GM10248 (cell line): ENCODE results near the gene SERINC2.

Experiments used
- CTCF ChIA-PET: fragments of 300-600 bp; sonication (Branson Sonifier 250); formaldehyde crosslinking; extraction: SDS; loops from one replicate; lab custom pipeline; 2021; ENCODE audit warnings: antibody characterized with exemption; lab: Yijun Ruan, JAX
- POLR2A ChIA-PET: fragments of 350-650 bp; sonication (Branson Sonifier 250); formaldehyde crosslinking; extraction: SDS; loops from one replicate; lab custom pipeline; 2020; ENCODE audit warnings: antibody characterized with exemption; lab: Yijun Ruan, JAX
- DNase-seq: peaks from one replicate; pipeline ENCODE4 v3.0.0; 2012; ENCODE audit errors: extremely low spot score
- TF ChIP-seq, protein P1 (sequence below): IDR thresholded peaks from 2 replicates; pipeline ENCODE4 v1.5.1; 2012; ENCODE audit warnings: mild to moderate bottlenecking, low read depth; ENCODE audit errors: extremely low read depth, missing control alignments, control extremely low read depth

Gene SERINC2

GRCh38 chr1:31390071-31390470, 22.9 kb upstream of the SERINC2 start:
- TF ChIP-seq, protein P1, sequence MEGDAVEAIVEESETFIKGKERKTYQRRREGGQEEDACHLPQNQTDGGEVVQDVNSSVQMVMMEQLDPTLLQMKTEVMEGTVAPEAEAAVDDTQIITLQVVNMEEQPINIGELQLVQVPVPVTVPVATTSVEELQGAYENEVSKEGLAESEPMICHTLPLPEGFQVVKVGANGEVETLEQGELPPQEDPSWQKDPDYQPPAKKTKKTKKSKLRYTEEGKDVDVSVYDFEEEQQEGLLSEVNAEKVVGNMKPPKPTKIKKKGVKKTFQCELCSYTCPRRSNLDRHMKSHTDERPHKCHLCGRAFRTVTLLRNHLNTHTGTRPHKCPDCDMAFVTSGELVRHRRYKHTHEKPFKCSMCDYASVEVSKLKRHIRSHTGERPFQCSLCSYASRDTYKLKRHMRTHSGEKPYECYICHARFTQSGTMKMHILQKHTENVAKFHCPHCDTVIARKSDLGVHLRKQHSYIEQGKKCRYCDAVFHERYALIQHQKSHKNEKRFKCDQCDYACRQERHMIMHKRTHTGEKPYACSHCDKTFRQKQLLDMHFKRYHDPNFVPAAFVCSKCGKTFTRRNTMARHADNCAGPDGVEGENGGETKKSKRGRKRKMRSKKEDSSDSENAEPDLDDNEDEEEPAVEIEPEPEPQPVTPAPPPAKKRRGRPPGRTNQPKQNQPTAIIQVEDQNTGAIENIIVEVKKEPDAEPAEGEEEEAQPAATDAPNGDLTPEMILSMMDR: no peak
- CTCF ChIA-PET: interaction anchor here (1.0 to 2.9 kb wide), 4 partner anchors 10 to 159 kb away, joined by 3 to 11 read pairs (median 4); no protein-coding TSS in a partner anchor
- POLR2A ChIA-PET: no interaction called here
- DNase-seq: no peak

DNA sequence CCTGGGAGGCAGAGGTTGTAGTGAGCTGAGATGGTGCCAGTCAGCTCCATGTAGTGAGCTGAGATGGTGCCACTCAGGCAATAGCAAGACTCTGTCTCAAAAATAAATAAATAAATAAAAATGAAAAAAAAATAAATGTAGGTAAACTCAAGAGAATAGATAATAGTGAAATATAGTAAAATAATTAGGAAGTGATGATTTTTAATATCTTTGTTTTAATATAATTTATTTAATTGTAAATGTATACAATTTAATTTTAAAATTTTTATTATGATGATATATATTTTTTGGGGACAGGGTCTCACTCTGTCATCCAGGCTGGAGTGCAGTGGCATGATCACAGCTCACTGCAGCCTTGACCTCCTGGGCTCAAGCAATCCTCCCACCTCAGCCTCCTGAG, 19.6 kb upstream of the SERINC2 start:
- no peak for DNase-seq
- ChIA-PET POLR2A (interaction anchor here (0.6 kb wide), 1 partner anchor 34 kb away, joined by 5 read pairs; no protein-coding TSS in a partner anchor), CTCF (interaction anchor here (1.2 to 5.5 kb wide), 10 partner anchors 9 to 229 kb away, joined by 3 to 95 read pairs (median 18); partner anchors contain the start of genes FABP3 and SERINC2)
- TF ChIP-seq, protein P1: no peak

- ChIA-PET CTCF (interaction anchor here (0.7 to 5.5 kb wide), 45 partner anchors 8 to 418 kb away, joined by 3 to 95 read pairs (median 4); partner anchors contain the start of genes FABP3 and SERINC2), POLR2A (no interaction called here)
- TF ChIP-seq, protein P1: peak; percentile 93
- peak; percentile 88 for DNase-seq
Observed at GRCh38 chr1:31394584-31395193, 18.3 kb upstream of the SERINC2 start.

DNA sequence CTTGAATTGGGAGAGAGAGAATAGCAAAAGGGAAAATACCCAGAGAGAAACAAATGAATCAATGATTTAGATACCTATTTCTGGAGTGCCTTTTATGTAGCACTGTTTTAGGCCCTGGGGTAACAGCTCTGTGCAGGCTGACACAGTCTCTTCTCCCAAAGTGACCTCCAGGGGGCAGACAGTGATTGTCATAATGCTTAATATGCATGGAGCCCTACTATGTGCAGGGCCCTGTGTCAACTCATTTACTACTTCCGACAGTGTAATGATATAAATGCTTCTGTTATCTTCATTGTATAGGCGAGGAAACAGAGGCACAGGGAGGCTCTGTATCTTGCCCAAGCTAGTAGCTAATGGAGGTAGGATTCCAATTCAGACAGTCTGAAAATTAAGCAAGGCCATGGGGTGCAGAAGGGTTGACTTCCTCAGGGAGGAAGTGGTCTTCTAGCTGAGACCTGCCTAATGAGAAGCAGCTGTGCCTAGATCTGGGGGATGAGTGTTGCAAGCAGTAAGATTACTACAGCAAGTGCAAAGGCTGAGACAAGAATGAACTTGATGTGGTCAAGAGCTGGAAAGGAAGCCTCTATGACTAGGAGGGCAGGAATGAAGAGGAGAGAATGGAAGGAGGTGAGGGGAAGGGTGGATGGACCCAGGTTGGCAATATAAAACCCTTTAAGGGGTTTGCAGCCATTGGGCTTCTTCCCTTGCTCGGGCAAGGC, 16.2 kb upstream of the SERINC2 start:
- CTCF ChIA-PET: interaction anchor here (0.6 to 5.5 kb wide), 8 partner anchors 9 to 393 kb away, joined by 3 to 95 read pairs (median 16); partner anchors contain the start of gene FABP3
- DNase-seq: no peak

GRCh38 chr1:31397360-31398095, 15.5 kb upstream of the SERINC2 start:
- TF ChIP-seq, protein P1: no peak
- DNase-seq: no peak

More for the DNA sequence above, 16.2 kb upstream of the SERINC2 start:
- POLR2A ChIA-PET: no interaction called here
- TF ChIP-seq, protein P1: peak; percentile 37

GRCh38 chr1:31398246-31398645, 14.8 kb upstream of the SERINC2 start:
- CTCF ChIA-PET: interaction anchor here (2.5 to 5.5 kb wide), 3 partner anchors 20 to 150 kb away, joined by 12 to 95 read pairs (median 20); no protein-coding TSS in a partner anchor
- TF ChIP-seq, protein P1: no peak
- POLR2A ChIA-PET: no interaction called here
- no peak for DNase-seq

More at GRCh38 chr1:31397360-31398095, 15.5 kb upstream of the SERINC2 start:
- ChIA-PET CTCF (interaction anchor here (2.5 to 5.5 kb wide), 5 partner anchors 8 to 151 kb away, joined by 12 to 95 read pairs (median 21); partner anchors contain the start of gene FABP3), POLR2A (no interaction called here)
